HepG2 (cell line): ENCODE data around the gene CSKMT. TPM values are rescaled to one million over a fixed set of nuclear protein-coding genes. Genes with fewer than 3 reads are reported as not detected.

ENCODE experiments used
- CENPBD1 ChIP-seq: sonication (generic); formaldehyde crosslinking; IDR thresholded peaks from 2 replicates; pipeline ENCODE4 v1.8.0; 2022; ENCODE audit warnings: missing genetic modification reagents, low read depth, mild to moderate bottlenecking, borderline replicate concordance
- CREB1 ChIP-seq, 2 experiments: fragments of 450-650 bp in 1 of 2; IDR thresholded peaks; 2 replicates each; pipeline ENCODE4 v1.6.1; 2016 to 2017; ENCODE audit warnings: control low read depth in 1 of 2, mild to moderate bottlenecking in 1 of 2, missing compliant biosample characterization in 1 of 2, missing genetic modification characterization in 1 of 2
- DNMT1 ChIP-seq: sonication (generic); formaldehyde crosslinking; IDR thresholded peaks from 2 replicates; pipeline ENCODE4 v1.5.1; 2020; ENCODE audit warnings: mild to moderate bottlenecking, missing genetic modification reagents
- ELF4 ChIP-seq: sonication (generic); formaldehyde crosslinking; IDR thresholded peaks from 2 replicates; pipeline ENCODE4 v1.5.0; 2020; ENCODE audit warnings: missing genetic modification reagents, mild to moderate bottlenecking, moderate library complexity, borderline replicate concordance
- ETV5 ChIP-seq: IDR thresholded peaks from 2 replicates; pipeline ENCODE4 v1.6.1; 2018; ENCODE audit warnings: missing biosample characterization, missing genetic modification reagents, inconsistent platforms, borderline replicate concordance
- ISL2 ChIP-seq: sonication (generic); formaldehyde crosslinking; IDR thresholded peaks from 2 replicates; pipeline ENCODE4 v1.5.0; 2020; ENCODE audit warnings: missing genetic modification reagents
- MXD4 ChIP-seq: IDR thresholded peaks from 2 replicates; pipeline ENCODE4 v1.6.1; 2016; ENCODE audit warnings: mild to moderate bottlenecking, missing biosample characterization, missing genetic modification reagents
- MYNN ChIP-seq: sonication (generic); formaldehyde crosslinking; IDR thresholded peaks from 2 replicates; pipeline ENCODE4 v1.4.0; 2020; ENCODE audit warnings: mild to moderate bottlenecking, low read depth, missing genetic modification reagents
- NR3C1 ChIP-seq: sonication (generic); formaldehyde crosslinking; IDR thresholded peaks from 2 replicates; pipeline ENCODE4 v1.4.0; 2020; ENCODE audit warnings: missing genetic modification reagents
- RXRA ChIP-seq: sonication (generic); formaldehyde crosslinking; IDR thresholded peaks from 2 replicates; pipeline ENCODE4 v1.5.1; 2020; ENCODE audit warnings: missing genetic modification reagents
- SP4 ChIP-seq: sonication (generic); formaldehyde crosslinking; IDR thresholded peaks from 2 replicates; pipeline ENCODE4 v1.8.1; 2023; ENCODE audit warnings: mild to moderate bottlenecking, missing genetic modification reagents
- STAT5B ChIP-seq: sonication (generic); formaldehyde crosslinking; IDR thresholded peaks from 2 replicates; pipeline ENCODE4 v1.4.0; 2020; ENCODE audit warnings: missing genetic modification reagents
- U2AF1 ChIP-seq: fragments of 200-400 bp; formaldehyde crosslinking; optimal IDR thresholded peaks from 2 replicates; pipeline ENCODE3; 2017; ENCODE audit warnings: mild to moderate bottlenecking, low read depth, low read length
- ZMYM3 ChIP-seq: sonication (generic); formaldehyde crosslinking; IDR thresholded peaks from 2 replicates; pipeline ENCODE4 v1.5.1; 2020; ENCODE audit warnings: mild to moderate bottlenecking, missing genetic modification reagents
- ZNF235 ChIP-seq: sonication (generic); formaldehyde crosslinking; IDR thresholded peaks from 2 replicates; pipeline ENCODE4 v1.8.1; 2023; ENCODE audit warnings: mild to moderate bottlenecking, missing genetic modification reagents, borderline replicate concordance
- ZNF280D ChIP-seq: sonication (generic); formaldehyde crosslinking; IDR thresholded peaks from 2 replicates; pipeline ENCODE4 v1.5.1; 2020; ENCODE audit warnings: mild to moderate bottlenecking, missing genetic modification reagents
- ZNF337 ChIP-seq: sonication (generic); formaldehyde crosslinking; IDR thresholded peaks from 2 replicates; pipeline ENCODE4 v1.5.1; 2020; ENCODE audit warnings: missing genetic modification reagents, low read depth, mild to moderate bottlenecking, borderline replicate concordance
- ZNF563 ChIP-seq: sonication (generic); formaldehyde crosslinking; IDR thresholded peaks from 2 replicates; pipeline ENCODE4 v1.8.0; 2022; ENCODE audit warnings: mild to moderate bottlenecking, moderate library complexity, missing genetic modification reagents
- ZNF644 ChIP-seq: IDR thresholded peaks from 2 replicates; pipeline ENCODE4 v1.6.1; 2016; ENCODE audit warnings: low read depth
- ZNF761 ChIP-seq: sonication (generic); formaldehyde crosslinking; conservative IDR thresholded peaks from 2 replicates; pipeline ENCODE4 v1.4.0; 2020; ENCODE audit warnings: mild to moderate bottlenecking, missing genetic modification reagents
- polyA plus RNA-seq, 8 experiments: library from polyadenylated mRNA; depleted of rRNA in 3 of 8; stranded (reverse) in 7 of 8; unstranded in 1 of 8; fragments of >200 nt; fragmentation: Illumina TruSeq in 4 of 8; extraction: Trizol in 4 of 8; gene quantifications; 2 replicates each; pipeline versions ENCODE4 v1.2.1 to v1.2.3, GENCODE V29; 2011 to 2016; ENCODE audit warnings: low read depth in 4 of 8, missing spikeins in 1 of 8, mixed read lengths in 1 of 8; ENCODE audit not compliant: insufficient read depth in 1 of 8
- total RNA-seq, 5 experiments: library from RNA; depleted of rRNA; stranded (reverse); fragments of >200 nt; fragmentation: Illumina TruSeq; extraction: Trizol; gene quantifications; 2 replicates each; pipeline ENCODE4 v1.2.3, GENCODE V29; 2016; ENCODE audit warnings: low read depth in 1 of 5
- TF ChIP-seq, protein P1 (sequence below): sonication (generic); formaldehyde crosslinking; IDR thresholded peaks from 2 replicates; pipeline ENCODE4 v1.9.0; 2021; ENCODE audit warnings: missing genetic modification reagents, borderline replicate concordance
- TF ChIP-seq, protein P2 (sequence below): sonication (generic); formaldehyde crosslinking; IDR thresholded peaks from 2 replicates; pipeline ENCODE4 v1.5.0; 2020; ENCODE audit warnings: missing genetic modification reagents
- TF ChIP-seq, protein P3 (sequence below): sonication (generic); formaldehyde crosslinking; IDR thresholded peaks from 2 replicates; pipeline ENCODE4 v1.8.0; 2022; ENCODE audit warnings: mild to moderate bottlenecking, missing genetic modification reagents, moderate library complexity

CSKMT gene
- total and polyA plus RNA-seq, 2 of the 13 experiments (the other 11 are each of a cell fraction or from before 2014, with no cell fraction given): 7.6 to 31.8 TPM

DNA sequence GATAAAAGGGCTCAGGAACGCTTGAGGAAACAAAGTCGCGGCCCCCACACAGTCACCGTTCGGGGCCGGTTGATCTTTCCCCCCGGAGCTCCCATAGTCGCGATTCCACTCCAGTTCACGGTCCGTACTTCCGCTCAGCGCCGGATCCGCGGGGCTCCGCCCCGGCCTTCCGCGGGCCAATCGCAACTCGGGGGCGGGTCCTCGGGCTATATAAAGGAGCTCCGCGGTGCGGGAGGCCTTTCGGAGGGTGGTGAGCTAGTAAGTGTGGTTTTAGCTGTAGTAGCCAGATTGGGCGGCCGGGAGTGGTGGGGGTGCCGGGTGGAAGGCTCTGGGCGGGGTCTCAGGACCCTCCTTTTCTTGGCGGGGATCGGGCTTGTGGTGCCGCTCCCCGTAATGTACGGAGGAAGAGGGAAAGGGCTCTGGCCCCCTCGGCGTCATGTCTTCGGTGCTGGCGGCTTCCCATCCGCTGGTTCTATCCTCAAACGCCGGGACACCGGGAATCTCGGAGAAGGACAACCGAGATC is at the start of gene CSKMT, which contains the start of gene C11orf98 (continued):
- TF ChIP-seq CREB1 (IDR thresholded peaks at IDR 0.05): no peak
- peak; percentile 52; the same call in 1 of the 2 replicates for TF ChIP-seq CREB1 (CRISPR knock-in tag; IDR thresholded peaks at IDR 0.05)
- TF ChIP-seq ELF4 (CRISPR knock-in tag): no peak
- TF ChIP-seq MXD4 (CRISPR knock-in tag): no peak
- peak; percentile 95 for TF ChIP-seq SP4
- no peak for TF ChIP-seq DNMT1
- TF ChIP-seq ETV5 (CRISPR knock-in tag): peak; percentile 82
- TF ChIP-seq, protein P1, sequence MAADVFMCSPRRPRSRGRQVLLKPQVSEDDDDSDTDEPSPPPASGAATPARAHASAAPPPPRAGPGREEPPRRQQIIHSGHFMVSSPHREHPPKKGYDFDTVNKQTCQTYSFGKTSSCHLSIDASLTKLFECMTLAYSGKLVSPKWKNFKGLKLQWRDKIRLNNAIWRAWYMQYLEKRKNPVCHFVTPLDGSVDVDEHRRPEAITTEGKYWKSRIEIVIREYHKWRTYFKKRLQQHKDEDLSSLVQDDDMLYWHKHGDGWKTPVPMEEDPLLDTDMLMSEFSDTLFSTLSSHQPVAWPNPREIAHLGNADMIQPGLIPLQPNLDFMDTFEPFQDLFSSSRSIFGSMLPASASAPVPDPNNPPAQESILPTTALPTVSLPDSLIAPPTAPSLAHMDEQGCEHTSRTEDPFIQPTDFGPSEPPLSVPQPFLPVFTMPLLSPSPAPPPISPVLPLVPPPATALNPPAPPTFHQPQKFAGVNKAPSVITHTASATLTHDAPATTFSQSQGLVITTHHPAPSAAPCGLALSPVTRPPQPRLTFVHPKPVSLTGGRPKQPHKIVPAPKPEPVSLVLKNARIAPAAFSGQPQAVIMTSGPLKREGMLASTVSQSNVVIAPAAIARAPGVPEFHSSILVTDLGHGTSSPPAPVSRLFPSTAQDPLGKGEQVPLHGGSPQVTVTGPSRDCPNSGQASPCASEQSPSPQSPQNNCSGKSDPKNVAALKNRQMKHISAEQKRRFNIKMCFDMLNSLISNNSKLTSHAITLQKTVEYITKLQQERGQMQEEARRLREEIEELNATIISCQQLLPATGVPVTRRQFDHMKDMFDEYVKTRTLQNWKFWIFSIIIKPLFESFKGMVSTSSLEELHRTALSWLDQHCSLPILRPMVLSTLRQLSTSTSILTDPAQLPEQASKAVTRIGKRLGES (CRISPR knock-in tag): no peak
- TF ChIP-seq ZNF761: no peak
- TF ChIP-seq U2AF1: peak; percentile 78
- no peak for TF ChIP-seq ZNF337 (CRISPR knock-in tag)
- peak; percentile 84; the same call in 1 of the 2 replicates for TF ChIP-seq ZNF235 (CRISPR knock-in tag)
- TF ChIP-seq ZNF280D (CRISPR knock-in tag): 0 out of 2 replicates have a peak, but pooled peaks have one; percentile 9
- no peak for TF ChIP-seq ZMYM3
- TF ChIP-seq ZNF563 (CRISPR knock-in tag): peak; percentile 49; the same call in 1 of the 2 replicates
- no peak for TF ChIP-seq CENPBD1 (CRISPR knock-in tag)
- TF ChIP-seq, protein P2, sequence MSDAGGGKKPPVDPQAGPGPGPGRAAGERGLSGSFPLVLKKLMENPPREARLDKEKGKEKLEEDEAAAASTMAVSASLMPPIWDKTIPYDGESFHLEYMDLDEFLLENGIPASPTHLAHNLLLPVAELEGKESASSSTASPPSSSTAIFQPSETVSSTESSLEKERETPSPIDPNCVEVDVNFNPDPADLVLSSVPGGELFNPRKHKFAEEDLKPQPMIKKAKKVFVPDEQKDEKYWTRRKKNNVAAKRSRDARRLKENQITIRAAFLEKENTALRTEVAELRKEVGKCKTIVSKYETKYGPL (CRISPR knock-in tag): no peak
- TF ChIP-seq ISL2 (CRISPR knock-in tag): no peak; the same call in 1 of the 2 replicates
- TF ChIP-seq RXRA (CRISPR knock-in tag): peak; percentile 32; the same call in 1 of the 2 replicates
- TF ChIP-seq NR3C1 (CRISPR knock-in tag): no peak
- no peak for TF ChIP-seq ZNF644 (CRISPR knock-in tag)
- 0 out of 2 replicates have a peak, but pooled peaks have one; percentile 73 for TF ChIP-seq MYNN (CRISPR knock-in tag)
- TF ChIP-seq, protein P3, sequence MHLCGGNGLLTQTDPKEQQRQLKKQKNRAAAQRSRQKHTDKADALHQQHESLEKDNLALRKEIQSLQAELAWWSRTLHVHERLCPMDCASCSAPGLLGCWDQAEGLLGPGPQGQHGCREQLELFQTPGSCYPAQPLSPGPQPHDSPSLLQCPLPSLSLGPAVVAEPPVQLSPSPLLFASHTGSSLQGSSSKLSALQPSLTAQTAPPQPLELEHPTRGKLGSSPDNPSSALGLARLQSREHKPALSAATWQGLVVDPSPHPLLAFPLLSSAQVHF (CRISPR knock-in tag): no peak
- TF ChIP-seq STAT5B (CRISPR knock-in tag): no peak
